ENCODE data around the gene COTL1.

Gene COTL1

DNA sequence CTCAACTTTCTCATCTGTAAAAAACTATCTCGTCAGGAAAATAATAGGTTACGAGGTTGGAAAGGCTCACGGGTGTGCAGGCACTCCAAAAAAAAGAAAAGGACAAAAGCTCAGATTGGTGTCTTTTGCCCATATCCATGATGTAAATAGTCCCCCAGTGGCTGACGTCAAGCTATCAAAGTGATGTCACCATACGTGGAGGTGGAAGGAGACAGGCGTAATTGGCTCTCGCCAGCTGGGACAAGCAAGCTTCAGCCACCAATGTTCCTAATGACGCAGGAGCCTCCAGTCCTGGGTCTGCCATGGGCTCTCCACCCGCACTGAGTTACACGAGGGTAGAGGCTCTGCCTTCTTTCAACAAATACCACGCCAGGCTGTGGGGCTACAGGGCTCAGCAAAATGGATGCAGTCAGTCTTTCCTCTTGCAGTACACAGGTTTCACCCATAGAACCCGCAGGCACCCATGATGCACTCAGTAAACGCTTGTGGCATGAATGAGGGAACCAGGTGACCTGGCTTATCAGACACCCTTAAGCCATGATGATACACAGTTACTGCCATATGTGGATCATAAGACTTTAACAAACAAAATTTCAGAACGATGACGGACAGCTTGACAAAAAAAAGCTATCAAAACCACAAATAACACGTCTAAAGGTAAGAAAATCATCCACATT is 50.5 kb downstream of the COTL1 start:
- H3K27me3 ChIP-seq (replicated peaks; ENCODE audit: insufficient read depth, low read length) = no peaks in the 10 kb centered on the region
- H3F3A ChIP-seq (ENCODE audit: insufficient read depth, low read length) = no peaks in the 10 kb centered on the region
- H3K27ac ChIP-seq (ENCODE audit: low read length) = no peak overlapping the region
- H3K4me3 ChIP-seq (ENCODE audit: low read length) = no peak overlapping the region
- TF ChIP-seq EZH2phosphoT487 (IDR thresholded peaks at IDR 0.05; ENCODE audit: low read length) (no peak), EZH2 (optimal IDR thresholded peaks at IDR 0.05; ENCODE audit: low read depth, low read length) (no peak)
- TF ChIP-seq, protein P1, sequence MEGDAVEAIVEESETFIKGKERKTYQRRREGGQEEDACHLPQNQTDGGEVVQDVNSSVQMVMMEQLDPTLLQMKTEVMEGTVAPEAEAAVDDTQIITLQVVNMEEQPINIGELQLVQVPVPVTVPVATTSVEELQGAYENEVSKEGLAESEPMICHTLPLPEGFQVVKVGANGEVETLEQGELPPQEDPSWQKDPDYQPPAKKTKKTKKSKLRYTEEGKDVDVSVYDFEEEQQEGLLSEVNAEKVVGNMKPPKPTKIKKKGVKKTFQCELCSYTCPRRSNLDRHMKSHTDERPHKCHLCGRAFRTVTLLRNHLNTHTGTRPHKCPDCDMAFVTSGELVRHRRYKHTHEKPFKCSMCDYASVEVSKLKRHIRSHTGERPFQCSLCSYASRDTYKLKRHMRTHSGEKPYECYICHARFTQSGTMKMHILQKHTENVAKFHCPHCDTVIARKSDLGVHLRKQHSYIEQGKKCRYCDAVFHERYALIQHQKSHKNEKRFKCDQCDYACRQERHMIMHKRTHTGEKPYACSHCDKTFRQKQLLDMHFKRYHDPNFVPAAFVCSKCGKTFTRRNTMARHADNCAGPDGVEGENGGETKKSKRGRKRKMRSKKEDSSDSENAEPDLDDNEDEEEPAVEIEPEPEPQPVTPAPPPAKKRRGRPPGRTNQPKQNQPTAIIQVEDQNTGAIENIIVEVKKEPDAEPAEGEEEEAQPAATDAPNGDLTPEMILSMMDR (IDR thresholded peaks at IDR 0.05; ENCODE audit: low read length) = no peak
- H3K9me2 ChIP-seq (replicated peaks; ENCODE audit: insufficient read depth, low read length) = no peaks in the 10 kb centered on the region
- no peak for DNase-seq
- no peaks in the 10 kb centered on the region for H3K9me3 ChIP-seq (replicated peaks; ENCODE audit: insufficient read depth, low read length)
- H3K79me2 ChIP-seq (ENCODE audit: low read length) = no peaks in the 10 kb centered on the region
- no peak overlapping the region for H3K4me2 ChIP-seq (ENCODE audit: low read depth, low read length)
- no peaks in the 10 kb centered on the region for H3K36me3 ChIP-seq (replicated peaks; ENCODE audit: insufficient read depth, low read length)
- no peak overlapping the region for H3K9ac ChIP-seq (ENCODE audit: low read length)
- H4K20me1 ChIP-seq (ENCODE audit: insufficient read depth, low read length) = no peaks in the 10 kb centered on the region
- H2AFZ ChIP-seq (ENCODE audit: low read length) = no peak overlapping the region
- H3K4me1 ChIP-seq (ENCODE audit: low read length) = no peaks in the 10 kb centered on the region

DNA sequence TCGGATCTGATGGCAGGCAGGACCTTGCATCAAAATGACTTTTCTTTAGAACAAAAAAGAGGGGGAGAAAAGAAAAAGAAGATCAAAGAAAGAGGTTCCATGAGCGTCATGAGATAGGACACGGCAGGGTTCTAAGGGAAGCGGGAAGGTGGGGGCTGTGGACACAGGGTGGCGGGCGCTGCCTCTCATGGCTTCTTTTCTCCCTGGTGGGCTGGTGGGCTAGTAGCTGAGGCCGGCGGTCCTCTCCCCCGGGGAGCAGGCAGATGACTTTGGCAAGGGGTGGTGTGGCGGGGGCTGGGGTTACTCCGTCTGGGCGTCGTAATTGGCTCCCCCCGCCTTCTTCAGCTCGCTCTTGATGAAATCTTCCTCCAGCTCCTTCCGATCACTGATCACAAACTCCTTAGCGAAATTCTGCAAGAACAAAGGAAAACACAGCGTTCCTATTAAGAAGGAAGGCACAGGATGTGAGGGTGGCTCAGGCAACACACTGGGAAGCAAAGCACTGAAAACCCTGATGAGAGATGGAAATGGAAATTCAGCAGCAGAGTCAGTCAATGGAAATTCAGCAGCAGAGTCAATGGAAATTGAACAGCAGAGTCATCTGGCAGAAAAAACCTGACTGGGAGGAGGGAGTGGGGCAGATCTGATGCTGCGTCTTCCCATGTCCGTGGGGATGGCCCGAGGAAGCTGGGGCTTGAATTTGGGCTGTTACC is 51.2 kb downstream of the COTL1 start:
- Histone ChIP-seq H3K79me2 (ENCODE audit: low read length) (no peaks in the 10 kb centered on the region), H3K4me2 (ENCODE audit: low read depth, low read length) (no peak overlapping the region), H3K9me3 (replicated peaks; ENCODE audit: insufficient read depth, low read length) (no peaks in the 10 kb centered on the region), H2AFZ (ENCODE audit: low read length) (no peak overlapping the region), H3K9me2 (replicated peaks; ENCODE audit: insufficient read depth, low read length) (no peaks in the 10 kb centered on the region), H3K27ac (ENCODE audit: low read length) (no peak overlapping the region), H3K4me1 (ENCODE audit: low read length) (no peaks in the 10 kb centered on the region), H4K20me1 (ENCODE audit: insufficient read depth, low read length) (no peaks in the 10 kb centered on the region), H3K27me3 (replicated peaks; ENCODE audit: insufficient read depth, low read length) (no peaks in the 10 kb centered on the region), H3K36me3 (replicated peaks; ENCODE audit: insufficient read depth, low read length) (no peaks in the 10 kb centered on the region), H3F3A (ENCODE audit: insufficient read depth, low read length) (no peaks in the 10 kb centered on the region), H3K4me3 (ENCODE audit: low read length) (no peak overlapping the region), H3K9ac (ENCODE audit: low read length) (no peak overlapping the region)
- no peak for DNase-seq
- TF ChIP-seq, protein P1 (IDR thresholded peaks at IDR 0.05; ENCODE audit: low read length) = no peak
- TF ChIP-seq EZH2phosphoT487 (IDR thresholded peaks at IDR 0.05; ENCODE audit: low read length) (no peak), EZH2 (optimal IDR thresholded peaks at IDR 0.05; ENCODE audit: low read depth, low read length) (no peak)

DNA sequence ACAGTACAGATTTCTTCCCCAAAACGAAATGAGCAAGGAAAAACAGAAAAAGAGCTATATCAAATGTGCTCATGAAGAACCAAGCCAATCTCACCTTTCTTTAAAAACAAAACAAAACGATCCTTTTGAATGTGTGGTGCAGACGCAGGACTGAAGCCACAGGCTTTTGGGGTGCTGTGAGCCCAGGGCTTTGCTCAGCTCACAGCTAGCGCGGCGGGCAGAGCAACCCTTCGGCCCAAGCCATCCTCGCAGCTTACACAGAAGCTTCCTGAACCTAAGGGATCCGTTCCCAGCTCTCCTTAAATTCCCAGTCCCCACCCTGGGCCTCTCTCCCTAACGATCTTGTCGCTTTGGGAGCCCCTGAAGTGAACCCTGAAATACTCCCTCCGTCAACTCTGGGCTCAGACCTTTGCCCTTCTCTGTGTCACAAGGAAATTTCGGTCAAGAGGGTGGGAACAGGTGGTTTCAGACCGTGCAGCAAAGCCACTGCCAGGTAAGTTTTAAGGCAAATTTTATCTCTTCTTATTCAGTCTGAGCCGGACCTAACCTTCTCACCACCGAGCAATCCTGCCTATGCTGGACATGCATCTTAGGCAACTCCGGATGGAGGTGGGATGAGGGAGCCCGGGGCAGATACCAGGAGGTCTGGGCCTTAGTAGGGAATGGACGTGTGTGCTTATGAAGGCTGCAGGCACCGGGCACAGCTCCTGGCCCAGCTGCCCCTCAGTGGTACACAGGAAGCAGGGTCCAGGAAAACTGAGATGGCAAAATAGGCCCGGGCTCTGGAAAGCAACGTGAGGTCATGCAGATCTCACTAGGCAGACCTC is 52.0 kb downstream of the COTL1 start:
- Histone ChIP-seq H3K9ac (ENCODE audit: low read length) (no peak overlapping the region), H3K79me2 (ENCODE audit: low read length) (no peaks in the 10 kb centered on the region), H3K27ac (ENCODE audit: low read length) (no peak overlapping the region), H3K4me1 (ENCODE audit: low read length) (no peaks in the 10 kb centered on the region), H3K36me3 (replicated peaks; ENCODE audit: insufficient read depth, low read length) (no peaks in the 10 kb centered on the region), H2AFZ (ENCODE audit: low read length) (no peak overlapping the region), H3K9me2 (replicated peaks; ENCODE audit: insufficient read depth, low read length) (no peaks in the 10 kb centered on the region), H3F3A (ENCODE audit: insufficient read depth, low read length) (no peaks in the 10 kb centered on the region), H3K9me3 (replicated peaks; ENCODE audit: insufficient read depth, low read length) (no peaks in the 10 kb centered on the region), H3K4me3 (ENCODE audit: low read length) (no peak overlapping the region), H4K20me1 (ENCODE audit: insufficient read depth, low read length) (no peaks in the 10 kb centered on the region), H3K27me3 (replicated peaks; ENCODE audit: insufficient read depth, low read length) (no peaks in the 10 kb centered on the region), H3K4me2 (ENCODE audit: low read depth, low read length) (no peak overlapping the region)
- no peak for TF ChIP-seq EZH2phosphoT487 (IDR thresholded peaks at IDR 0.05; ENCODE audit: low read length)
- TF ChIP-seq, protein P1 (IDR thresholded peaks at IDR 0.05; ENCODE audit: low read length) = no peak
- no peak for TF ChIP-seq EZH2 (optimal IDR thresholded peaks at IDR 0.05; ENCODE audit: low read depth, low read length)
- DNase-seq = no peak
